HG03060 (cell line): ENCODE measurements around the gene UQCRFS1.
"Not testable (repeated sequence)": the region's sequence is repeated elsewhere in the genome, so short reads cannot be mapped to it uniquely, and the experiment has no call there.

Experiments used
- ATAC-seq: cut with Tn5 transposase; IDR thresholded peaks from one replicate; pipeline ENCODE4 v1.9.1; 2021; ENCODE audit warnings: low read depth, moderate number of reproducible peaks; ENCODE audit not compliant: unreplicated experiment

Gene UQCRFS1

GRCh38 chr19:29215322-29215845 is 2.4 kb upstream of the UQCRFS1 start:
- ATAC-seq = no peak

GRCh38 chr19:29214411-29214810 is 1.5 kb upstream of the UQCRFS1 start:
- no peak for ATAC-seq

GRCh38 chr19:29212356-29212647 is 649 bp downstream of the UQCRFS1 start:
- ATAC-seq = no peak

- ATAC-seq = no peak
Measured at GRCh38 chr19:29211562-29212355, 1.2 kb downstream of the UQCRFS1 start.

GRCh38 chr19:29211041-29211440 is 1.9 kb downstream of the UQCRFS1 start:
- not testable (repeated sequence) for ATAC-seq

GRCh38 chr19:29210502-29210901 is 2.4 kb downstream of the UQCRFS1 start:
- ATAC-seq = not testable (repeated sequence)

GRCh38 chr19:29207403-29208187 is 5.4 kb downstream of the UQCRFS1 start:
- ATAC-seq = not testable (repeated sequence)

- no peak for ATAC-seq
Measured at GRCh38 chr19:29206453-29206852, 6.5 kb downstream of the UQCRFS1 start.

GRCh38 chr19:29202281-29202680 is 10.7 kb downstream of the UQCRFS1 start:
- no peak for ATAC-seq

GRCh38 chr19:29201855-29202254 is 11.1 kb downstream of the UQCRFS1 start:
- no peak for ATAC-seq

GRCh38 chr19:29194658-29195057 is 18.3 kb downstream of the UQCRFS1 start:
- ATAC-seq = no peak

GRCh38 chr19:29193155-29193554 is 19.8 kb downstream of the UQCRFS1 start:
- ATAC-seq = no peak

GRCh38 chr19:29191005-29191404 is 21.9 kb downstream of the UQCRFS1 start:
- ATAC-seq = no peak

GRCh38 chr19:29189033-29189360 is 24.0 kb downstream of the UQCRFS1 start:
- ATAC-seq = no peak

GRCh38 chr19:29188289-29189032 is 24.5 kb downstream of the UQCRFS1 start:
- no peak for ATAC-seq

GRCh38 chr19:29187676-29188075 is 25.3 kb downstream of the UQCRFS1 start:
- no peak for ATAC-seq

- no peak for ATAC-seq
Measured at GRCh38 chr19:29185427-29185826, 27.5 kb downstream of the UQCRFS1 start.

- ATAC-seq = no peak
Measured at GRCh38 chr19:29176981-29177754, 35.8 kb downstream of the UQCRFS1 start.

- ATAC-seq = no peak
Measured at GRCh38 chr19:29173896-29174295, 39.1 kb downstream of the UQCRFS1 start.

GRCh38 chr19:29172302-29172701 is 40.6 kb downstream of the UQCRFS1 start:
- ATAC-seq = peak; percentile 55
